ENCODE measurements around the gene GHRL.
A peak's percentile ranks its signal among the peaks of the same experiment; 100 is the strongest.

GHRL gene

GRCh38 chr3:10240799-10241198, 51.9 kb downstream of the GHRL start:
- DNase-seq: no peak

- DNase-seq: peak; percentile 17
These were observed 54.2 kb downstream of the GHRL start for GRCh38 chr3:10238345-10239183.

All from stimulated activated naive CD4-positive, alpha-beta T cell treated with Interleukin-2 at 50 U/mL for 16 hours (primary cell).